DND-41 (cell line): ENCODE measurements around the gene GREB1L.

ENCODE experiments used
- ATAC-seq: fragments of 200-7000 bp; cut with Tn5 transposase; 3 replicates; pipeline ENCODE4 v1.9.1; 2021; ENCODE audit warnings: low read depth; ENCODE audit not compliant: insufficient read depth
- DNase-seq: peaks from one replicate; pipeline ENCODE4 v3.0.0-alpha.2; 2020
- H2AFZ ChIP-seq: 2 replicates; pipeline ENCODE4 v1.6.0; 2012; ENCODE audit warnings: low read depth, low read length
- H3K27ac ChIP-seq: 2 replicates; pipeline ENCODE4 v1.5.1; 2012; ENCODE audit warnings: low read length, inconsistent platforms
- H3K27me3 ChIP-seq: fragments of 200-600 bp; sonication (generic); 2 replicates; pipeline ENCODE4 v1.6.0; 2012; ENCODE audit warnings: low read length, mild to moderate bottlenecking, inconsistent platforms; ENCODE audit not compliant: insufficient read depth, poor library complexity
- H3K36me3 ChIP-seq: 2 replicates; pipeline ENCODE4 v1.5.1; 2012; ENCODE audit warnings: low read length, inconsistent platforms; ENCODE audit not compliant: insufficient read depth
- H3K4me1 ChIP-seq: 2 replicates; pipeline ENCODE4 v1.5.1; 2012; ENCODE audit warnings: mild to moderate bottlenecking, low read length; ENCODE audit not compliant: insufficient read depth
- H3K4me2 ChIP-seq: 2 replicates; pipeline ENCODE4 v1.6.0; 2012; ENCODE audit warnings: mild to moderate bottlenecking, moderate library complexity, low read length, inconsistent platforms; ENCODE audit not compliant: insufficient read depth
- H3K4me3 ChIP-seq, 2 experiments: fragments of 200-600 bp in 1 of 2; shearing (Covaris generic) in 1 of 2; 2 replicates each; pipeline ENCODE4 v1.5.1; 2012 to 2016; ENCODE audit warnings: inconsistent platforms in 2 of 2, low read length in 2 of 2, mild to moderate bottlenecking in 2 of 2, low read depth in 1 of 2, moderate library complexity in 1 of 2
- H3K79me2 ChIP-seq: 2 replicates; pipeline ENCODE4 v1.6.0; 2012; ENCODE audit warnings: low read length, inconsistent platforms; ENCODE audit not compliant: insufficient read depth
- H3K9ac ChIP-seq: 2 replicates; pipeline ENCODE4 v1.6.0; 2012; ENCODE audit warnings: low read depth, mild to moderate bottlenecking, inconsistent platforms, low read length, moderate library complexity
- H3K9me3 ChIP-seq: 2 replicates; pipeline ENCODE4 v1.5.1; 2012; ENCODE audit warnings: low read length, moderate library complexity, mild to moderate bottlenecking, inconsistent platforms; ENCODE audit not compliant: insufficient read depth, severe bottlenecking
- H4K20me1 ChIP-seq: 2 replicates; pipeline ENCODE4 v1.6.0; 2012; ENCODE audit warnings: low read length; ENCODE audit not compliant: insufficient read depth
- CTCF ChIP-seq: IDR thresholded peaks from 2 replicates; pipeline ENCODE4 v1.5.1; 2012; ENCODE audit warnings: borderline replicate concordance, low read length, moderate library complexity, mild to moderate bottlenecking; ENCODE audit not compliant: poor library complexity, severe bottlenecking; ENCODE audit errors: extremely low read depth
- EZH2 ChIP-seq: IDR thresholded peaks from 3 replicates; pipeline ENCODE4 v1.6.1; 2012; ENCODE audit warnings: borderline replicate concordance, low read depth, mild to moderate bottlenecking, moderate library complexity, low read length, inconsistent platforms; ENCODE audit not compliant: severe bottlenecking

GREB1L gene

GRCh38 chr18:21293479-21293878, 51.4 kb downstream of the GREB1L start:
- TF ChIP-seq EZH2 (no peak), CTCF (no peak)

DNA sequence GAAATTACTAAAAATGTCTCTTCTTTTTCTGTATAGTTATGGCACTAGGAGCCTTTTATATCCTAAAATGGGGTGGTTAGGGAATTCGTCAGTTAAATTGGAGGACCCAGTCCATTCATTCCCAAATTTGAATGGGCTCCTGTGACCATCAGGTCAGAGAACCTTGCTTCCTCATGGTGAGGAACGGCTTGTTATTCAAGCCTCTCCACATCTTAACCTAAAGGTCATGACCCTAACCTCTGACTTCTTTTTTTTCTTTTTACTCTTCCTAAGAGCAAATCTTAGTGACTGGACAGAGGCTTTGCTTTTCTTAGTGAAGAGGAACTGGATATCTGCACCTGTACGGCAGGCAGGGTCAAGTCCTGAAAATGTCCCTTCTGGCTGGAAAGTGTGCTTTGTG, 53.1 kb downstream of the GREB1L start:
- H3K4me1 ChIP-seq = no peaks in the 10 kb centered on the region
- H3K9me3 ChIP-seq = no peaks in the 10 kb centered on the region
- H3K4me2 ChIP-seq = no peak overlapping the region
- ATAC-seq = no peak
- no peaks in the 10 kb centered on the region for H3K36me3 ChIP-seq
- H2AFZ ChIP-seq = no peak overlapping the region
- H3K27ac ChIP-seq = no peak overlapping the region
- no peaks in the 10 kb centered on the region for H3K79me2 ChIP-seq
- DNase-seq = no peak
- TF ChIP-seq CTCF (no peak), EZH2 (no peak)
- H3K27me3 ChIP-seq = peaks cover 4% of the 10 kb centered on the region
- H4K20me1 ChIP-seq = no peaks in the 10 kb centered on the region
- no peak overlapping the region for H3K4me3 ChIP-seq
- no peak overlapping the region for H3K9ac ChIP-seq

More at GRCh38 chr18:21293479-21293878, 51.4 kb downstream of the GREB1L start:
- no peak for DNase-seq
- no peaks in the 10 kb centered on the region for H3K4me1 ChIP-seq
- no peaks in the 10 kb centered on the region for H3K79me2 ChIP-seq
- no peaks in the 10 kb centered on the region for H3K9me3 ChIP-seq
- H3K27ac ChIP-seq = no peak overlapping the region
- H3K4me3 ChIP-seq = no peak overlapping the region
- H4K20me1 ChIP-seq = no peaks in the 10 kb centered on the region
- no peak for ATAC-seq
- no peak overlapping the region for H3K9ac ChIP-seq
- H3K27me3 ChIP-seq = peaks cover 4% of the 10 kb centered on the region
- no peak overlapping the region for H3K4me2 ChIP-seq
- H3K36me3 ChIP-seq = no peaks in the 10 kb centered on the region
- H2AFZ ChIP-seq = no peak overlapping the region

- H3K36me3 ChIP-seq = no peaks in the 10 kb centered on the region
- no peak for ATAC-seq
These were observed 54.0 kb downstream of the GREB1L start for GRCh38 chr18:21296045-21296444.

More at GRCh38 chr18:21296045-21296444, 54.0 kb downstream of the GREB1L start:
- TF ChIP-seq CTCF = no peak
- no peak for TF ChIP-seq EZH2
- Histone ChIP-seq H3K27me3 (peaks cover 7% of the 10 kb centered on the region), H2AFZ (no peak overlapping the region), H3K27ac (no peak overlapping the region), H3K4me2 (no peak overlapping the region), H3K79me2 (no peaks in the 10 kb centered on the region), H3K4me1 (no peaks in the 10 kb centered on the region), H4K20me1 (no peaks in the 10 kb centered on the region), H3K9me3 (no peaks in the 10 kb centered on the region), H3K4me3 (no peak overlapping the region), H3K9ac (no peak overlapping the region)
- DNase-seq = no peak
